T follicular helper cell (primary cell): ENCODE measurements around the gene ZNF618.
"Not testable (repeated sequence)": the region's sequence is repeated elsewhere in the genome, so short reads cannot be mapped to it uniquely, and the experiment has no call there.

Experiments used
- DNase-seq: peaks from one replicate; pipeline ENCODE4 v3.0.0-alpha.2; 2020; ENCODE audit warnings: low read depth

The ZNF618 gene

DNA sequence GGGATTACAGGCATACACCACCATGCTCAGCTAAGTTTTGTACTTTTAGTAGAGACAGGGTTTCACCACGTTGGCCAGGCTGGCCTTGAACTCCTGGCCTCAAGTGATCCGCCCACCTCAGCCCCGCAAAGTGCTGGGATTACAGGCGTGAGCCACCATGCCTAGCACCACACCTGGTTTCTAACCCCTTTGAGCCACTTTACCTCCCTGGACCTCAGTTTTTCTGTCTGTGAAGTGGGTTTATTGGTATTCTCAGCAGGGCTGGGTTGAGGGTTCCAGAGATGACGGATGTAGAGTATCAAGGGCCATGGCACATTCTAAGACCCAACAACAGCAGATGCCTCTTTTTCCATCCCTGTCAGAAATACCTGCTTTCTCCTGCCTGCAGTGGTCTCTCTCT, 163.4 kb downstream of the ZNF618 start:
- DNase-seq = no peak

DNA sequence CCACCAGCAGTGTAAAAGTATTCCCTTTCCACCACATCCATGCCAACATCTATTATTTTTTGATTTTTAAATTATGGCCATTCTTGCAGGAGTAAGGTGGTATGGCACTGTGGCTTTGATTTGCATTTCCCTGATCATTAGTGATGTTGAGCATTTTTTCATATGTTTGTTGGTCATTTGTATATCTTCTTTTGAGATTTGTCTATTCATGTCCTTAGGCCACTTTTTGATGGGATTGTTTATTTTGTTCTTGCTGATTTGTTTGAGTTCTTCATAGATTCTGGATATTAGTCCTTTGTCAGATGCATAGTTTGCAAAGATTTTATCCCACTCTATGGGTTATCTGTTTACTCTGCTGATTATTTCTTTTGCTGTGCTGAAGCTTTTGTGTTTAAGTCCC, 167.6 kb downstream of the ZNF618 start:
- not testable (repeated sequence) for DNase-seq

DNA sequence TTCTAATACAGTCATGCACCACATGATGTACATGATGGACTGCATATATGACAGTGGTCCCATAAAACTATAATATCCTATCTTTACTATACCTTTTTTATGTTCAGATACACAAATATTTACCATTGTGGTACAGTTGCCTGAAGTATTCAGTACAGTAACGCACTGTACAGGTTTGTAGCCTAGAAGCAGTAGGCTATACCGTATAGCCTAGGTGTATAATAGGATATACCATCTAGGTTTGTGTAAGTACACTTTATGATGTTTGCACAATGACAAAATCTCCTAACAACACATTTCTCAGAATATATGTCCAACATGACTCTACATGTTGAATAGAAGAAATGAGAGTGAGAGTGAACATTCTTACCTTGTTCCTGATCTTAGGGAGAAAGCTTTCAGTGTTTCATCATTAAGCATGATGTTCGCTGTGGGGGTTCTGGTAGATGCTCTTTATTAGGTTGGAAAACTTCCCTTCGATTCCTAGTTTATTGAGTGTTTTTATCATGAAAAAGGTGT, 170.2 kb downstream of the ZNF618 start:
- no peak for DNase-seq

DNA sequence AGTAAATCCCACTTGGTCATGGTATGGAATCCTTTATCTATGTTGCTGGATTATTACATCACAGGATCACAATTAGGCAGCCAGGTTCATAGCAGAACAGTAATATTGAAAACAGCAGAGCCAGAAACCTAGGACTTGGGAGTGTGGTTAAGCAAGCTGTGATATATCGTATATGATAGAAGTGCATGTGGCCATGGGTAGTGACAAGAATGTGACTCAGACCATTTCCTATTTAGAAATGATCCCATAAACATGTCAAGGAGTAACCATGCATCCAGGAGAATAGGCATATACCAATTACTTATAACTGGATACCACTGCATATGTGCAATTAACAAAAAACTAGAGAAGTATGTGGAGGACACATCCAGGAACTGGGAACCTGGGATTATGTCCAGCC, 170.8 kb downstream of the ZNF618 start:
- no peak for DNase-seq

DNA sequence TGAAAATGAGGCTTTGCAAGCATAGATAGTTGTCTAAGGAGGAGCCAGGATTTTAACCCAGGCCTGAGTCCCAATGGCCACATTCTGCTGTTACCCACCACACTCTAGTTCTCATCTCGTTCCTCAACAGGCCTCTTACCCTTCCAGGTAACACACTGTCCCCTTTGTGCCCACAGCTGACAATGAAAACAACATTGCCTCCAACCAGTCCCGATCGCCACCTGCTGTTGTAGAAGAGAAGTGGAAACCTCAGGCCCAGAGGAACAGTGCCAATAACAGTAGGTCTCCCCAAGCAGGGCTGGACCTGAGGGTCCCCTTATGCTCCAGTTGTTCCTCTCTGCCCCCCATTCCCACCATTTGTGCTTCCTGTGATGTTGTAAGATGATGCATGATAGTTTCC, 171.6 kb downstream of the ZNF618 start:
- no peak for DNase-seq

DNA sequence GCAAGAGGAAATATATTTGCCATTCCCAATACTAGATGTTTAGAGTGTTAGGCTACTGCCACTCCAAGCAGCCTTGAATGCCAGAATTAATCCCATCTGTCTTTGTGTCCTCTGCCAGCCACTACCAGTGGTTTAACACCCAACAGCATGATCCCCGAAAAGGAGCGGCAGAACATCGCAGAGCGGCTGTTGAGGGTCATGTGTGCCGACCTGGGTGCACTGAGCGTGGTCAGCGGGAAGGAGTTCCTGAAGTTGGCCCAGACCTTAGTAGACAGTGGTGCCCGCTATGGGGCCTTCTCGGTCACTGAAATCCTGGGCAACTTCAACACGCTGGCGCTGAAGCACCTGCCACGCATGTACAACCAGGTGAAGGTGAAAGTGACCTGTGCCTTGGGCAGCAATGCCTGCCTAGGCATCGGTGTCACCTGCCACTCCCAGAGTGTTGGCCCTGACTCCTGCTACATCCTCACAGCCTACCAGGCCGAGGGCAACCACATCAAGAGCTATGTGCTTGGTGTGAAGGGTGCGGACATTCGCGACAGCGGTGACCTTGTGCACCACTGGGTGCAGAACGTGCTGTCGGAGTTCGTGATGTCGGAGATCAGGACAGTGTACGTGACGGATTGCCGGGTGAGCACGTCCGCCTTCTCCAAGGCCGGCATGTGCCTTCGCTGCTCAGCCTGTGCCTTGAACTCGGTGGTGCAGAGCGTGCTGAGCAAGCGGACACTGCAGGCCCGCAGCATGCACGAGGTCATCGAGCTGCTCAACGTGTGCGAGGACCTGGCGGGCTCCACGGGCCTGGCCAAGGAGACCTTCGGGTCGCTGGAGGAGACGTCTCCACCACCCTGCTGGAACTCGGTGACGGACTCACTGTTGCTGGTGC, 172.7 kb downstream of the ZNF618 start:
- DNase-seq = no peak

DNA sequence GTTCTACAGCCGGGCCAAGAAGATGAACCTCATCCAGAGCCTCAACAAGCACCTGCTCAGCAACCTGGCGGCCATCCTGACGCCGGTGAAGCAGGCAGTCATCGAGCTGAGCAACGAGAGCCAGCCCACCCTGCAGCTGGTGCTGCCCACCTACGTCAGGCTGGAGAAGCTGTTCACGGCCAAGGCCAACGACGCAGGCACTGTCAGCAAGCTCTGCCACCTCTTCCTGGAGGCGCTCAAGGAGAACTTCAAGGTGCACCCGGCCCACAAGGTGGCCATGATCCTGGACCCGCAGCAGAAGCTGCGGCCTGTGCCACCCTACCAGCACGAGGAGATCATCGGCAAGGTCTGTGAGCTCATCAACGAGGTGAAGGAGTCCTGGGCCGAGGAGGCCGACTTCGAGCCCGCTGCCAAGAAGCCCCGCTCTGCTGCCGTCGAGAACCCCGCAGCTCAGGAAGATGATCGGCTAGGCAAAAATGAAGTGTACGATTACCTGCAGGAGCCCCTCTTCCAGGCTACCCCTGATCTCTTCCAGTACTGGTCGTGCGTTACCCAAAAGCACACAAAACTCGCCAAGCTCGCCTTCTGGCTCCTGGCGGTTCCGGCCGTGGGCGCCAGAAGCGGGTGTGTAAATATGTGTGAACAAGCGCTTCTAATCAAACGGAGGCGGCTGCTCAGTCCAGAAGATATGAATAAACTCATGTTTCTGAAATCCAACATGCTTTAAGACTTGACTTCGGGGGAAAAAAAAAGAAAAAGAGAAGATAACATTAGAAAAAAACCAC, 173.5 kb downstream of the ZNF618 start:
- no peak for DNase-seq

DNA sequence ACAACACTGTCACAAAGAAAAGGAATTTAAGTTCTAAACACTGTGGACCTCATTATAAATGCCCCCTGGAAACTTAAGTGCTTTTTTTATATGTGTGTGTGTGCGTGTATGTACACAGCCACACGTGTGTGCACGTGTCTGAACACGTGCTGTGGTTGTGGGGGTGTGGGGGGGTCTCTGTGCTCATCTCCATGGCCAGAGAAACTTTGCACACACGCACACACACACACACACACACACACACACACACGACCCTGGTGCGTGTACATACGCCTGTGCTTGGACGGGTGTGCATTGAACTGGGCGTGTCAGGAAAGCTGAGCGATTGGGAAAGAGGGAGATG, 174.1 kb downstream of the ZNF618 start:
- no peak for DNase-seq

DNA sequence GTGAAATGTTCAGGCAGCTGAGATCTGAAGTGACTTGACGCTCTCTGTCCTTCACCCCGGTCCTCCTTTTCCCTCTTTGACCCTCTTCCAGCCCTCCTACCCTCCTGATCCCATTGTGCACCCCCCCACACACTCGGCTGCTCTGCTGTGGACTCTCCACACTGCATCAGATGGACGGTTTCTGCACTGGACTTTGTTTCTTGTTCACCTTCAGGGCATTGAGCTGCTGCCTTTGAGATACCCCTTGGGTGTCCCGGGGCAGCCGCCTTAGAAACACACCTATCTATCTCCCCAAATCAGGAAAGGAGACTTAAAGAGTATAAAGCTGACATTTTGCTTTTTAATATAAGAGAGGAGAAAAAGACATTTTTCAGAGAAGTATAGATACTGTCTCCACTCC, 174.5 kb downstream of the ZNF618 start:
- no peak for DNase-seq

DNA sequence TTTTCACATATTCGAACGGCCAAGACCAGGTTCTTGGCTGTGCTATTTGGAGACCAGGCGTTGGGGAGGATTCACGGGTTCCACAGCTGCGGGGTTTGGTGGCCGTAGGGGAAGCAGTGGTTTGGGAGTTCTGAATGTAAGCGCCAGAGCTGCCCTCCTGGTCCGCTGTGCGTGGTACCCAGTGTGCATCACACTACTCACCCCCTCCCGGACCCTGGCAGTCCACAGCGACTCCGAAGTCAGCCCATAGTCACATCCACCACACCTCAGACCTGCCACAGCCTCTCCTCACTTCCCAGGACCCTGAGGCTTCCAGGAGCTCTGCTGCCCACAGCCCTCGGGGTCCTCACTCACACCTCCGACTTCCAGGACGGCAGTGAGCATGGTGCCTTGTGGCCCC, 175.2 kb downstream of the ZNF618 start:
- DNase-seq = no peak

DNA sequence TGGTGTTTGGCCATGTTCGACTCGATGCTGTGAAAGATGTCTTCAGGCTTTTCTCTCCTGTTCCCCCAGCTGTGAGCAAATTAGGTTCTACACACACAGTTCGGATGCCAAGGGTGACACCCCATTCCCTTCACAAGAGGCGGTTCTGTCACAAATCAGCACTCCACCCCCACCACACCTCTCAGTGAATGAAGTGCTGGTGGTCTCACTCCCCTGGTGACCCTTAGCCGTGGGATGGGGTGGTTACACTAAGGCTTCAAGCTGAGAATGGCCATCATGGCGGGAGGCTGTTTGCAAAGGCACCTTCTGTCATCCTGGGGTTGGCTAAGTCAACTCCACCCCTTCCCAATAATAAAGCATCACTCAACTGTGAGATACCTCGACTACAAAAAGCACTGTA, 175.6 kb downstream of the ZNF618 start:
- DNase-seq = no peak

DNA sequence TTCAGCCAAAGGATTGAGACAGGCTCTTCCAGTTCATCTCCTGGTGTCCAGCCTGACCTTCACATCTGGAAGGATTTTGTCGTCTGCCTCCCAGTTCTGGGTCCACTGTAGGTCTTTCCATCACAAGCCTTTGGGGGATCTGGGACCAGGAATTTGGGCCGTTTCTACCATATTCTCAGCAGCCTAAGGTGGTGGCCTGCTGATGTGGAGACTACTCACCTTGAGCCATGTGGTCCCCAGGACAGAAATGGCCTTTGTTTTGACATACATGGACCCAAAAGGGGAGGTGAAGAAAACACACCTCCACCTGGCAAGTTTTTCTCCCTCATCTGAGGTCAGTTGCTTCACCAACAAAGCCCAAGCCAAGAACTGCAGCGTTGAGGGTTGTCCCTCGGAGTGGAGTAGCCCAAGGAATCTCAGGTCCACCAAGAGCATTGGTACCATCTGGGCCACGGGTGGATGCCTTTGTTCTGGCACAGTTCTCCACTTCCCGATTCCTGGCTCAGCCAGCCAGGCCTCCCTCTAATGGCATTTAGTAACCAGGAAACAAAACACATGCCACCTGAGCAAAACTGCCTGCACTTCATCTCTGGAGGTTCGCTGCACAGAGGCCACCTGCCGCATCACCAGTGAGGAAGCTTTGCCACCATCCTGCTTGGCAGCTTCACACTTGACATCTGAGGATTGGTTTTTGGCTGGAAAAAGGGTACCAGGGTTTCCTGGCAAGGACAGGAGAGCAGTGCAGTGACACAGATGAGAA, 177.3 kb downstream of the ZNF618 start:
- no peak for DNase-seq

DNA sequence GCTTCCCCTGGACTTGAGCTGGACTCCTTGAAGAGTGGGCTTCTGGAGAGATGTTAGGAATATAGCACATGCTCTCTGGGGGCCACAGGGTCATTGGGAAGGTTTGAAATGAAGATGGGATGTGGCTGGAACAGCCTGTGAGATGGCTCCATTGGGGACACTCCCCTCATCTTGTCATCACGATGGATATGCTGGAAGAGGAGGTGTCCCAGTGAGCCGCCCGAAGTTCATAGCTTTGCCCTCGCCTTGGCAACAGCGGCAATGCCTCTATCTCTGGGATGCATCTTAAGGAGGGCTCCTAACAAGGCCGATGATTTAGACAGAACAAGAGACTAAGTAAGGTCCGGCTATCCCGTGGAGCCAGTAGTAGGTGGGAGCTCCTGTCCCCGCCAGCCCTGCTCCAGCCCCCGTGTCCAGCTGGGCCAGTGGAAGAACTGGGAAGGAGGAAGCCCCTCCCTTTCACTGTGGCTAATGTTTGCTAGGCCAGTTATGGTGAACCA, 178.1 kb downstream of the ZNF618 start:
- no peak for DNase-seq

DNA sequence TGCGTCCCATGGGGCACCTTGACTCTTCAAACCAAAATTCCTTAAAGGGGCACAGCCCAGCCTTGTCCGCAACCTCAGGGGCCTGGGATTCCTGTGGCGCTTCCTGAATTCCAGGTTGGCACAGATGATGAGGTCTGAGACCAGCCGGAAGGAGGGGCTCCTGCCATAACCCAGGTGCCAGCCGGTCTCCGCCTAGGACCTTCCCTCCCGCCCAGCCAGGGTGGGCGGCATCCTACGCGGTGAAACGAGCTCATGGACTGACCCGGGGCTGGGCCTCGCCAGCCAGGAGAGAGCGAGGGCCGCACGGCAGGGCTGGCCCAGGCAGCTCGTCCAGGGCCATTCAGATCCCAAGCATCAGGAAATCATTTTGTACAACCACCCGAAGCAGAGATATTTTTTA, 179.0 kb downstream of the ZNF618 start:
- DNase-seq = no peak

DNA sequence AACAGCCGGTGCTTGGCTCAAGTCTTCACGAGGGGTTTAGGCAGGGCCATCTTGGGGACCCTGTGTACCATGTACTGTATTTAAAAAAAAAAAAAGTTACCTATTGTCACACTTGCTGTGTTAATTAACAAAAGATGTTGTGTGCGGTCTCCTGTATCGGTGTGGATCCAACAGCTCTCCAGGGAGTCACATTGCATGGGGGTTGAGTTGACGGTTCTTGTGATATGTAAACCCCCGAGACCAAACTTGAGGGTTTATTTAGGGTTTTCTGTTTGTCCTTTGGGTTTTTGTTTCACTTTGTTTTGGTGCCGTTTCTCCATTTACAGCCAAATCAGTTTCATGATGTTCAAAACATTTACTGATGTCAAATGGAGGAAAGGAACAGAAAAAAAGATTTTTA, 179.8 kb downstream of the ZNF618 start:
- DNase-seq = no peak

DNA sequence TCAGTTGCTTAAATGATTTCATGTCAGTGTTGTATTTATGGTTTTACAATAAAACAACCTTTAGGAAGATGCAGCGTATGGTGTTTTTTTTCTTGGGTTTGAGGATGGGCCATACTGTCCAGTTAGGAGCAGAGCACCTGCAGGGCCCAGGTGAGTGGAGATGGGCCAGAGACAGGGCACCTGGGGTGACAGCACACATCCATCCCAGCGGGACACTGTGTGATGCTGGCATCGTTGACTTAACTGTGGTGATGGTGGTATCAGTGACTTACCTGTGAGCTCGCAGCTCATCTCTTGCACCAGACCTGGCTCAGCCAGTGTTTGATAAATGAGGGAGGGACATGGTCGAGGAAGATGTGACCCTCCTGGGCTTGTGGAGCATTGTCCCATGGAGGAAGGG, 180.4 kb downstream of the ZNF618 start:
- DNase-seq = no peak

DNA sequence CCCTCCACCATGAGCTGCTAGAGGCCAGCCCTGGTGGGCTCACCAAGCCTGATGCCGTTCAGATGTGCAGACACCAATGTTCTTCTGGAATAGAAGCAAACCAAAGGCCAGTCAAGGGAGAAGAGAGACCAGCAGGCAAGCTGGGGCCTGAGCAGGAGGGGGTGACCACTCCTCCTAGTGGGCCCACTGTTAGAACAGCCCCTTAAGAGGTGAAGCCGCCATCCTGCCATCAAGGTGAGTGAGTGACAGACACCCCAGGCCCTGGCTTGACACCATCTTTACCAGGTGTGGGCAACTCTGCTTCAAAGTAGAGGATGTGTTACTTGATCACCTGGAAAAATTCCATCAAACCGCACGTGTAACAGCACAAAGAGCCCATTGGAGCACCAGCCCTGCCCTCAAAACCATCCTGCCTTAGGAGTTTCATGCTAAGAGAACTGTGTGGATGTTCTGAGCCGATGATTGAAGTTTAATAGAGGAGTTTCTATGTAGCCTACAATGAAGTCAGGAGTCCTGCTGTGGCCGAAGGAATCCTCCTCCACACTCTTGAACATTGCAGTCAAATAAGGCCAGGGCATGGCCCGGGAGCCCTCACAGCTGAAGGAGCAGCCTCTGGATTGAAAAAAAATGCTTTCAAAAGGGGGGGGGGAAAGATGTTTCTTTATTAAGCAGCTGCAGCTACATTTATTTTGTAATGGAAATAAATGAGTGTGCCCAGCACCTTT, 181.2 kb downstream of the ZNF618 start:
- DNase-seq = no peak

DNA sequence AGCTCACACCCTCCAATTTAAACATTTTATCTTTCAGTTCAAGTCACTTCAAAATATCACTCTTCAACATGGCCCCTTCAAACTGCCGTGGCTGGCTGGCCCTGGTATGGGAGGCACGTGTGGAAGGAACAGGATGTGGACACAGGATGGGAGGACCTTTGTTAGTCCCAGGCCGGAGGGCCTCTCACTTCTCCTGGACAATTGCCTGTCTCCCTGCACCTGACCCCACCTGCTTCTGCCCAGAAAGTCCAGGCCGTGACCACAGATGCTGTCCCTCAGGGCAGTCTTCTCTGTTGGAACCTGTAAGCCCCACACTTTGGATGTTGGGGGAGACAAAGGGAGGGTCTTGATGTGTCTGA, 182.6 kb downstream of the ZNF618 start:
- no peak for DNase-seq

DNA sequence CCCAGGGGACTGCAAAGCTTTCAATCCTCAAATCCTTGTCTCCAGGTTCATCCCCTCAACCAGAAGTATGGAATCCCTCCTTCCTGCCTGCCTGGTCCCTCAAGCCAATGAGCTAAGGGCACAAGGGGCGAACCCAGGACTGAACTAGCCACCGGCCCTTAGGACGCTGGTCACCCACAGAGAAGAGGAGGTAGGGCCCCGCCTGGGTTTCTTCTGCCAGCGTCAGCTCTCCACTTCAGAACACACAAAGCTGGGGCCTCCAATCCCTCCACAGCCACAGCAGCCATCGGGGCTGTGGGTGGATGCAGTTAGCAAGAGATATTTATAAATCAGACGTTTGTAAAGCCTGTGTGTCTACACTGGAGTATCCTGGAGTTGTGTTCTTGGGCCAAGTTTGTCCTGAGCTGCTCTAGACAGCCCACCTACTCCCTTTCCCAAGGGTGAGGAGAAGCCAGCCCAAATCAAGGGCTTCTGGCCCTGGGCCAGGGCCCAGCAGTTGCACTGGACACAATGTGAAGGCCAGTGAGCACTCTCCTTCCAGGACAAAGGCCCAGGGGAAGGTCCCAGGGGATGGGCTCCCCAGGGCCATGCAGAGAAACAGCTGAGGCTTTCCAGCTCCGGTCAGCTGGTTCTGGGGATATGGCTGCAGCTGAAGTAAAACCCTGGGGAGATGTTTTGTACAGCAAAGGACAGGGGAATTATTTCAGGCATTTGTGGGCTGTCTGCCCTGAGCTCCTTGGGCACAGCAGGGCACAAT, 183.1 kb downstream of the ZNF618 start:
- DNase-seq = no peak

DNA sequence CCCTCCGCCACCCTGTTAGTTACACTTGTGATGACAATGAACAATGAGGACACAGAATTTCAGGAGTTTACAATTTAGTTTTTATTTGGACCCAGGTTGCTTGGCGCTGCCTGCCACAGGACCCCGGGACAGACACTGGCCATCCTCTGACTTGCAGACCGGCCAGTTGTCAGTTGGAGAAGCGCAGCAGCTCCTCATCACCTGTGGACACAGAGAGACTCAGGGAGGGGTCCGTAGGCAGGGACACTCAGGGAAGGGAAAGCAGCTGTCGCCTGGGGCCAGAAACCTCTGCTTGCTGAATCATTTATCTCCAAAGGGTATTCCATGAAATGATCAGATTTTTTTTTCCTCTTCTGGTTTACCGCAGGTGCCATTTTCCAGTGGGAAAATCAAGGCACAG, 184.0 kb downstream of the ZNF618 start:
- no peak for DNase-seq

DNA sequence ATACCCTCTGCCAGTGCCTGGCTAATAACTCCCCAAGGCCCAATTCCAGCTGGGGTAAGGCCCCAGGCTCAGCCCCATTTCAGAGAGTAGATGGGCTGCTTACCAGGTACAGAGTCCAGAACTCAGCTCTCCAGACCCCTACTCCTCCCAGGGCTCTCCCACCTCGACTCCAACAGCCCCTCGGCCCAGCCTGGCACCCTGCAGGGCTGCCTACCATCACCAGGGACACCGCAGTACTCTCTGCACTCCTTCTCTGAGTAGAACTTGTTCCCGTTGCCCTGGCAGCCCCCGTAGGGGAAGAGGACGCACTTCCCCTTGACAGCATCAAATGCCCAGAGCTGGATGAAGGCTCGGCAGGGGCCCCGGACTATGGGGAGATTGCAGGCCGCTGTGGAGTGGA, 184.6 kb downstream of the ZNF618 start:
- no peak for DNase-seq
